H1 (cell line): ENCODE measurements around the gene KAT8. TPM values are rescaled to one million over a fixed set of nuclear protein-coding genes. Genes with fewer than 3 reads are reported as not detected.
A peak's percentile ranks its signal among the peaks of the same experiment; 100 is the strongest.

Experiments used
- CHD1 ChIP-seq: IDR thresholded peaks from 2 replicates; pipeline ENCODE4 v1.6.1; 2012; ENCODE audit warnings: low read depth, low read length, improper control_type of control experiment
- CHD2 ChIP-seq: IDR thresholded peaks from 2 replicates; pipeline ENCODE4 v1.6.1; 2012; ENCODE audit warnings: low read length, improper control_type of control experiment
- E2F6 ChIP-seq: IDR thresholded peaks from 2 replicates; pipeline ENCODE4 v1.6.1; 2012; ENCODE audit warnings: inconsistent platforms
- FOSL1 ChIP-seq: IDR thresholded peaks from 2 replicates; pipeline ENCODE4 v1.6.1; 2011; ENCODE audit warnings: mild to moderate bottlenecking, low read depth, low read length, moderate library complexity; ENCODE audit not compliant: insufficient read depth
- GABPA ChIP-seq: IDR thresholded peaks from 2 replicates; pipeline ENCODE4 v1.6.1; 2011; ENCODE audit warnings: mild to moderate bottlenecking, low read length, moderate library complexity, borderline replicate concordance; ENCODE audit not compliant: insufficient read depth
- MAFK ChIP-seq: IDR thresholded peaks from 2 replicates; pipeline ENCODE4 v1.6.1; 2012; ENCODE audit warnings: low read depth, mild to moderate bottlenecking, improper control_type of control experiment, low read length
- NRF1 ChIP-seq: IDR thresholded peaks from 2 replicates; pipeline ENCODE4 v1.6.1; 2011; ENCODE audit warnings: mild to moderate bottlenecking, low read depth, low read length, improper control_type of control experiment
- POLR2A ChIP-seq, 2 experiments: IDR thresholded peaks; 1 replicate in 1 of 2; 2 replicates in 1 of 2; pipeline ENCODE4 v1.6.1; 2011; ENCODE audit warnings: low read depth in 2 of 2, low read length in 2 of 2, mild to moderate bottlenecking in 2 of 2; ENCODE audit errors: control extremely low read depth in 1 of 2
- RNF2 ChIP-seq: fragments of 200-900, 300-1000 bp; sonication (generic); IDR thresholded peaks from 2 replicates; pipeline ENCODE4 v1.7.1; 2016; ENCODE audit warnings: borderline replicate concordance, low read depth, mild to moderate bottlenecking, antibody characterized with exemption, low read length; ENCODE audit not compliant: poor library complexity, severe bottlenecking; ENCODE audit errors: missing control alignments
- SIRT6 ChIP-seq: IDR thresholded peaks from one replicate; pipeline ENCODE4 v1.7.1; 2012; ENCODE audit warnings: low read length, inconsistent platforms
- TAF1 ChIP-seq: IDR thresholded peaks from 2 replicates; pipeline ENCODE4 v1.6.1; 2011; ENCODE audit warnings: mild to moderate bottlenecking, low read depth, low read length
- polyA plus RNA-seq, 7 experiments: library from polyadenylated mRNA; depleted of rRNA in 3 of 7; stranded (reverse) in 5 of 7; unstranded in 2 of 7; fragments of >200 nt in 5 of 7; fragments of 200-250 nt in 2 of 7; gene quantifications; 1 replicate in 5 of 7; 2 replicates in 1 of 7; 4 replicates in 1 of 7; pipeline versions ENCODE4 v1.2.1 to v1.2.3, GENCODE V29; 2011 to 2013; ENCODE audit warnings: missing spikeins in 2 of 7, mixed read lengths in 2 of 7
- total RNA-seq: library from RNA; stranded (reverse); fragmentation: NEBNext Ultra II Directional; extraction: Animal tissue kit (Norgen Biotek cat#: 25700); gene quantifications from 2 replicates; pipeline ENCODE4 v1.2.1, GENCODE V29; 2021
- TF ChIP-seq, protein P1 (sequence below): fragments of 300-600 bp; sonication (generic); IDR thresholded peaks from 2 replicates; pipeline ENCODE4 v1.7.1; 2012; ENCODE audit warnings: low read length, moderate library complexity, mild to moderate bottlenecking, inconsistent platforms; ENCODE audit not compliant: insufficient replicate concordance

KAT8 gene
- total and polyA plus RNA-seq, 2 of the 8 experiments (the other 6 are each of a cell fraction or from before 2014, with no cell fraction given), result 52.6 to 61.6 TPM

GRCh38 chr16:31094088-31094423 lies 23.4 kb upstream of the KAT8 start (continued):
- TF ChIP-seq RNF2 (no peak), TAF1 (0 out of 2 replicates have a peak, but pooled peaks have one; percentile 18), CHD2 (no peak), POLR2A (IDR thresholded peaks at IDR 0.05; ENCODE audit: control extremely low read depth in 1 of 2, low read depth in 2 of 2, low read length in 2 of 2) (no peak), MAFK (no peak), SIRT6 (no peak), NRF1 (no peak), E2F6 (peak; percentile 97), CHD1 (no peak), GABPA (no peak), FOSL1 (no peak)
- TF ChIP-seq, protein P1, sequence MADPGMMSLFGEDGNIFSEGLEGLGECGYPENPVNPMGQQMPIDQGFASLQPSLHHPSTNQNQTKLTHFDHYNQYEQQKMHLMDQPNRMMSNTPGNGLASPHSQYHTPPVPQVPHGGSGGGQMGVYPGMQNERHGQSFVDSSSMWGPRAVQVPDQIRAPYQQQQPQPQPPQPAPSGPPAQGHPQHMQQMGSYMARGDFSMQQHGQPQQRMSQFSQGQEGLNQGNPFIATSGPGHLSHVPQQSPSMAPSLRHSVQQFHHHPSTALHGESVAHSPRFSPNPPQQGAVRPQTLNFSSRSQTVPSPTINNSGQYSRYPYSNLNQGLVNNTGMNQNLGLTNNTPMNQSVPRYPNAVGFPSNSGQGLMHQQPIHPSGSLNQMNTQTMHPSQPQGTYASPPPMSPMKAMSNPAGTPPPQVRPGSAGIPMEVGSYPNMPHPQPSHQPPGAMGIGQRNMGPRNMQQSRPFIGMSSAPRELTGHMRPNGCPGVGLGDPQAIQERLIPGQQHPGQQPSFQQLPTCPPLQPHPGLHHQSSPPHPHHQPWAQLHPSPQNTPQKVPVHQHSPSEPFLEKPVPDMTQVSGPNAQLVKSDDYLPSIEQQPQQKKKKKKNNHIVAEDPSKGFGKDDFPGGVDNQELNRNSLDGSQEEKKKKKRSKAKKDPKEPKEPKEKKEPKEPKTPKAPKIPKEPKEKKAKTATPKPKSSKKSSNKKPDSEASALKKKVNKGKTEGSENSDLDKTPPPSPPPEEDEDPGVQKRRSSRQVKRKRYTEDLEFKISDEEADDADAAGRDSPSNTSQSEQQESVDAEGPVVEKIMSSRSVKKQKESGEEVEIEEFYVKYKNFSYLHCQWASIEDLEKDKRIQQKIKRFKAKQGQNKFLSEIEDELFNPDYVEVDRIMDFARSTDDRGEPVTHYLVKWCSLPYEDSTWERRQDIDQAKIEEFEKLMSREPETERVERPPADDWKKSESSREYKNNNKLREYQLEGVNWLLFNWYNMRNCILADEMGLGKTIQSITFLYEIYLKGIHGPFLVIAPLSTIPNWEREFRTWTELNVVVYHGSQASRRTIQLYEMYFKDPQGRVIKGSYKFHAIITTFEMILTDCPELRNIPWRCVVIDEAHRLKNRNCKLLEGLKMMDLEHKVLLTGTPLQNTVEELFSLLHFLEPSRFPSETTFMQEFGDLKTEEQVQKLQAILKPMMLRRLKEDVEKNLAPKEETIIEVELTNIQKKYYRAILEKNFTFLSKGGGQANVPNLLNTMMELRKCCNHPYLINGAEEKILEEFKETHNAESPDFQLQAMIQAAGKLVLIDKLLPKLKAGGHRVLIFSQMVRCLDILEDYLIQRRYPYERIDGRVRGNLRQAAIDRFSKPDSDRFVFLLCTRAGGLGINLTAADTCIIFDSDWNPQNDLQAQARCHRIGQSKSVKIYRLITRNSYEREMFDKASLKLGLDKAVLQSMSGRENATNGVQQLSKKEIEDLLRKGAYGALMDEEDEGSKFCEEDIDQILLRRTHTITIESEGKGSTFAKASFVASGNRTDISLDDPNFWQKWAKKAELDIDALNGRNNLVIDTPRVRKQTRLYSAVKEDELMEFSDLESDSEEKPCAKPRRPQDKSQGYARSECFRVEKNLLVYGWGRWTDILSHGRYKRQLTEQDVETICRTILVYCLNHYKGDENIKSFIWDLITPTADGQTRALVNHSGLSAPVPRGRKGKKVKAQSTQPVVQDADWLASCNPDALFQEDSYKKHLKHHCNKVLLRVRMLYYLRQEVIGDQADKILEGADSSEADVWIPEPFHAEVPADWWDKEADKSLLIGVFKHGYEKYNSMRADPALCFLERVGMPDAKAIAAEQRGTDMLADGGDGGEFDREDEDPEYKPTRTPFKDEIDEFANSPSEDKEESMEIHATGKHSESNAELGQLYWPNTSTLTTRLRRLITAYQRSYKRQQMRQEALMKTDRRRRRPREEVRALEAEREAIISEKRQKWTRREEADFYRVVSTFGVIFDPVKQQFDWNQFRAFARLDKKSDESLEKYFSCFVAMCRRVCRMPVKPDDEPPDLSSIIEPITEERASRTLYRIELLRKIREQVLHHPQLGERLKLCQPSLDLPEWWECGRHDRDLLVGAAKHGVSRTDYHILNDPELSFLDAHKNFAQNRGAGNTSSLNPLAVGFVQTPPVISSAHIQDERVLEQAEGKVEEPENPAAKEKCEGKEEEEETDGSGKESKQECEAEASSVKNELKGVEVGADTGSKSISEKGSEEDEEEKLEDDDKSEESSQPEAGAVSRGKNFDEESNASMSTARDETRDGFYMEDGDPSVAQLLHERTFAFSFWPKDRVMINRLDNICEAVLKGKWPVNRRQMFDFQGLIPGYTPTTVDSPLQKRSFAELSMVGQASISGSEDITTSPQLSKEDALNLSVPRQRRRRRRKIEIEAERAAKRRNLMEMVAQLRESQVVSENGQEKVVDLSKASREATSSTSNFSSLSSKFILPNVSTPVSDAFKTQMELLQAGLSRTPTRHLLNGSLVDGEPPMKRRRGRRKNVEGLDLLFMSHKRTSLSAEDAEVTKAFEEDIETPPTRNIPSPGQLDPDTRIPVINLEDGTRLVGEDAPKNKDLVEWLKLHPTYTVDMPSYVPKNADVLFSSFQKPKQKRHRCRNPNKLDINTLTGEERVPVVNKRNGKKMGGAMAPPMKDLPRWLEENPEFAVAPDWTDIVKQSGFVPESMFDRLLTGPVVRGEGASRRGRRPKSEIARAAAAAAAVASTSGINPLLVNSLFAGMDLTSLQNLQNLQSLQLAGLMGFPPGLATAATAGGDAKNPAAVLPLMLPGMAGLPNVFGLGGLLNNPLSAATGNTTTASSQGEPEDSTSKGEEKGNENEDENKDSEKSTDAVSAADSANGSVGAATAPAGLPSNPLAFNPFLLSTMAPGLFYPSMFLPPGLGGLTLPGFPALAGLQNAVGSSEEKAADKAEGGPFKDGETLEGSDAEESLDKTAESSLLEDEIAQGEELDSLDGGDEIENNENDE, result no peak
